Ectodermal cell (in vitro differentiated cells): ENCODE measurements around the gene RAB6C.
"Not testable (repeated sequence)": the region's sequence is repeated elsewhere in the genome, so short reads cannot be mapped to it uniquely, and the experiment has no call there.

Experiments used
- H3K27ac ChIP-seq: 2 replicates; pipeline ENCODE4 v1.7.0; 2013; ENCODE audit warnings: mild to moderate bottlenecking, low read depth, low read length; ENCODE audit not compliant: insufficient read depth, poor library complexity, severe bottlenecking
- H3K27me3 ChIP-seq: 2 replicates; pipeline ENCODE4 v1.7.0; 2013; ENCODE audit warnings: mild to moderate bottlenecking, low read length; ENCODE audit not compliant: insufficient read depth, control insufficient read depth, poor library complexity, severe bottlenecking
- H3K36me3 ChIP-seq: one replicate; pipeline ENCODE4 v1.7.0; 2013; ENCODE audit warnings: low read length; ENCODE audit not compliant: control insufficient read depth, insufficient read depth
- H3K4me1 ChIP-seq: one replicate; pipeline ENCODE4 v1.7.0; 2013; ENCODE audit warnings: low read length; ENCODE audit not compliant: control insufficient read depth, insufficient read depth
- H3K4me3 ChIP-seq: 2 replicates; pipeline ENCODE4 v1.7.0; 2013; ENCODE audit warnings: low read depth, low read length, control low read depth; ENCODE audit not compliant: insufficient read depth
- H3K9me3 ChIP-seq: 2 replicates; pipeline ENCODE4 v1.7.0; 2013; ENCODE audit warnings: mild to moderate bottlenecking, low read length, moderate library complexity; ENCODE audit not compliant: control insufficient read depth
- WGBS, 2 experiments: methylation state at CpG; one replicate each; pipeline ENCODE4 v1.1.7; 2013; ENCODE audit warnings: missing lambda C conversion rate in 2 of 2; 5-methylcytosine and 5-hydroxymethylcytosine counted together

The RAB6C gene

GRCh38 chr2:129956171-129956570 is 23.3 kb upstream of the RAB6C start:
- H3K27me3 ChIP-seq, H3K9me3 ChIP-seq, H3K4me1 ChIP-seq, H3K27ac ChIP-seq, H3K36me3 ChIP-seq, H3K4me3 ChIP-seq: not testable (repeated sequence)
- WGBS, 2 experiments = 90 to 91% methylated on average over 6 of the region's 6 CpGs

- no peaks in the 10 kb centered on the region for H3K36me3 ChIP-seq
- no peak overlapping the region for H3K27ac ChIP-seq
- no peaks in the 10 kb centered on the region for H3K9me3 ChIP-seq
- H3K4me3 ChIP-seq = no peak overlapping the region
- WGBS, 2 experiments = 88 to 89% methylated on average over 3 to 4 of the region's 4 CpGs
- H3K4me1 ChIP-seq = no peaks in the 10 kb centered on the region
- H3K27me3 ChIP-seq = no peaks in the 10 kb centered on the region
Observed at GRCh38 chr2:129957891-129958290, 21.6 kb upstream of the RAB6C start.

- H3K27ac ChIP-seq, H3K9me3 ChIP-seq, H3K27me3 ChIP-seq, H3K4me3 ChIP-seq, H3K4me1 ChIP-seq, H3K36me3 ChIP-seq: not testable (repeated sequence)
- WGBS, 2 experiments = 87 to 93% methylated on average over 3 to 4 of the region's 4 CpGs
Observed at GRCh38 chr2:129958736-129959135, 20.7 kb upstream of the RAB6C start.

- not testable (repeated sequence) for H3K27me3 ChIP-seq, H3K4me1 ChIP-seq, H3K36me3 ChIP-seq, H3K27ac ChIP-seq, H3K9me3 ChIP-seq, H3K4me3 ChIP-seq
- 84 to 95% methylated on average over 3 to 4 of the region's 4 CpGs for WGBS, 2 experiments
Observed at GRCh38 chr2:129968605-129969004, 10.9 kb upstream of the RAB6C start.

- Histone ChIP-seq H3K27ac (no peak overlapping the region), H3K4me1 (no peaks in the 10 kb centered on the region), H3K36me3 (no peaks in the 10 kb centered on the region), H3K4me3 (no peak overlapping the region), H3K9me3 (no peaks in the 10 kb centered on the region), H3K27me3 (peaks cover 30% of the 10 kb centered on the region)
- 88% methylated on average over 9 of the region's 9 CpGs for WGBS, 2 experiments
Observed at GRCh38 chr2:129975016-129975774, 4.3 kb upstream of the RAB6C start.

- not testable (repeated sequence) for H3K36me3 ChIP-seq, H3K4me3 ChIP-seq, H3K4me1 ChIP-seq, H3K9me3 ChIP-seq, H3K27ac ChIP-seq
- peaks cover 47% of the 10 kb centered on the region for H3K27me3 ChIP-seq
- WGBS, 2 experiments = 81 to 90% methylated on average over 2 of the region's 3 CpGs
Observed at GRCh38 chr2:129976969-129977368, 2.5 kb upstream of the RAB6C start.

- Histone ChIP-seq H3K9me3 (no peaks in the 10 kb centered on the region), H3K27me3 (peaks cover 49% of the 10 kb centered on the region), H3K36me3 (no peaks in the 10 kb centered on the region), H3K4me3 (no peak overlapping the region), H3K4me1 (no peaks in the 10 kb centered on the region), H3K27ac (no peak overlapping the region)
- WGBS, 2 experiments = 93% methylated on average over 5 of the region's 5 CpGs
Observed at GRCh38 chr2:129977986-129978385, 1.5 kb upstream of the RAB6C start.

- WGBS, 2 experiments = 7 to 13% methylated on average over 1 of the region's 13 CpGs
- H3K4me3 ChIP-seq, H3K36me3 ChIP-seq, H3K27ac ChIP-seq, H3K4me1 ChIP-seq, H3K9me3 ChIP-seq: not testable (repeated sequence)
- H3K27me3 ChIP-seq = peaks cover 54% of the 10 kb centered on the region
Observed at GRCh38 chr2:129980246-129980645, 780 bp downstream of the RAB6C start.

GRCh38 chr2:129981689-129982088 is 2.2 kb downstream of the RAB6C start:
- H3K9me3 ChIP-seq, H3K4me3 ChIP-seq, H3K36me3 ChIP-seq, H3K4me1 ChIP-seq, H3K27ac ChIP-seq: not testable (repeated sequence)
- 47 to 48% methylated on average over 5 to 6 of the region's 7 CpGs for WGBS, 2 experiments
- H3K27me3 ChIP-seq = peaks cover 58% of the 10 kb centered on the region

GRCh38 chr2:129984426-129984825 is 5.0 kb downstream of the RAB6C start:
- Histone ChIP-seq H3K9me3 (no peaks in the 10 kb centered on the region), H3K27ac (no peak overlapping the region), H3K4me1 (no peaks in the 10 kb centered on the region), H3K4me3 (no peak overlapping the region), H3K36me3 (no peaks in the 10 kb centered on the region), H3K27me3 (peaks cover 46% of the 10 kb centered on the region)
- 87 to 98% methylated on average over 2 of the region's 2 CpGs for WGBS, 2 experiments
